Measurements from ENCODE around the gene DOP1B.

Gene DOP1B

DNA sequence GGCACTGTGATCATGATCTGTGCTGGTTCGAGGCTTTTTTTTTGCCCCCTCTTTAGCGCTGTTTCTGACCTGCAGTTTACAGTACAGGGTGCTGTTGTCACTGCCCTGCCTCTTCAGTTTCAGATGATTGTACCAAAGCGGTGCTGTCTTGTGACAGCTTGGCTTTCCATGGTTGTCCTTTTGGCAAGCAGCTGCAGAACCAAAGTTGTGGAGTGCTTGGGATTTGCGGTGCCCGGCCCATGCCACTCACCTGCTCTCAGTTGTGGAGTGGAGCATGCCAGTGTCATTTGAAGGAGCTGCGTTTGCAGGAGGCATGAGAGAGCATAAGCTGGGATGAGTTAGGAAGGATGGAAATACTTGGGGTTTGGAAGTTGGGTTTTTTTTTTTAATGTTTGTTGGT, 48.4 kb downstream of the DOP1B start:
- Histone ChIP-seq H3K4me2 (no peak overlapping the region), H3K27me3 (ENCODE audit: insufficient read depth, low read depth) (no peaks in the 10 kb centered on the region), H3K27ac (no peak overlapping the region), H3K4me3 (IDR thresholded peaks at IDR 0.05; ENCODE audit: insufficient read depth, low read depth, low read length) (no peak overlapping the region), H4K20me1 (ENCODE audit: insufficient read depth) (no peaks in the 10 kb centered on the region), H3K4me1 (ENCODE audit: low read depth, poor library complexity, severe bottlenecking) (peaks cover 19% of the 10 kb centered on the region), H3K79me2 (ENCODE audit: insufficient read depth, low read depth) (no peaks in the 10 kb centered on the region), H3K36me3 (ENCODE audit: insufficient read depth) (no peaks in the 10 kb centered on the region), H3K9ac (no peak overlapping the region), H2AFZ (ENCODE audit: low read depth) (no peak overlapping the region)
- TF ChIP-seq, protein P1, sequence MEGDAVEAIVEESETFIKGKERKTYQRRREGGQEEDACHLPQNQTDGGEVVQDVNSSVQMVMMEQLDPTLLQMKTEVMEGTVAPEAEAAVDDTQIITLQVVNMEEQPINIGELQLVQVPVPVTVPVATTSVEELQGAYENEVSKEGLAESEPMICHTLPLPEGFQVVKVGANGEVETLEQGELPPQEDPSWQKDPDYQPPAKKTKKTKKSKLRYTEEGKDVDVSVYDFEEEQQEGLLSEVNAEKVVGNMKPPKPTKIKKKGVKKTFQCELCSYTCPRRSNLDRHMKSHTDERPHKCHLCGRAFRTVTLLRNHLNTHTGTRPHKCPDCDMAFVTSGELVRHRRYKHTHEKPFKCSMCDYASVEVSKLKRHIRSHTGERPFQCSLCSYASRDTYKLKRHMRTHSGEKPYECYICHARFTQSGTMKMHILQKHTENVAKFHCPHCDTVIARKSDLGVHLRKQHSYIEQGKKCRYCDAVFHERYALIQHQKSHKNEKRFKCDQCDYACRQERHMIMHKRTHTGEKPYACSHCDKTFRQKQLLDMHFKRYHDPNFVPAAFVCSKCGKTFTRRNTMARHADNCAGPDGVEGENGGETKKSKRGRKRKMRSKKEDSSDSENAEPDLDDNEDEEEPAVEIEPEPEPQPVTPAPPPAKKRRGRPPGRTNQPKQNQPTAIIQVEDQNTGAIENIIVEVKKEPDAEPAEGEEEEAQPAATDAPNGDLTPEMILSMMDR (conservative IDR thresholded peaks at IDR 0.05; ENCODE audit: low read depth, low read length) = no peak

- H3K9ac ChIP-seq = no peak overlapping the region
- H3K79me2 ChIP-seq (ENCODE audit: insufficient read depth, low read depth) = no peaks in the 10 kb centered on the region
- H3K36me3 ChIP-seq (ENCODE audit: insufficient read depth) = no peaks in the 10 kb centered on the region
- peaks cover 19% of the 10 kb centered on the region for H3K4me1 ChIP-seq (ENCODE audit: low read depth, poor library complexity, severe bottlenecking)
- no peak overlapping the region for H3K4me3 ChIP-seq (IDR thresholded peaks at IDR 0.05; ENCODE audit: insufficient read depth, low read depth, low read length)
- no peaks in the 10 kb centered on the region for H4K20me1 ChIP-seq (ENCODE audit: insufficient read depth)
- no peak overlapping the region for H3K4me2 ChIP-seq
- H3K27me3 ChIP-seq (ENCODE audit: insufficient read depth, low read depth) = no peaks in the 10 kb centered on the region
- H3K27ac ChIP-seq = no peak overlapping the region
- no peak overlapping the region for H2AFZ ChIP-seq (ENCODE audit: low read depth)
- TF ChIP-seq, protein P1 (conservative IDR thresholded peaks at IDR 0.05; ENCODE audit: low read depth, low read length) = no peak
Observed at GRCh38 chr21:36205962-36206361, 49.3 kb downstream of the DOP1B start.

Measured in KMS-11 (cell line).